Left lobe of liver (tissue), 2 donors: Measurements from ENCODE around the gene SNAP25. TPM values are rescaled to one million over a fixed set of nuclear protein-coding genes. Genes with fewer than 3 reads are reported as not detected.
A peak's percentile ranks its signal among the peaks of the same experiment; 100 is the strongest.

Experiments
- ATAC-seq: fragments of 200-7000 bp; cut with Tn5 transposase; one replicate; pipeline ENCODE4 v1.9.1; 2020; ENCODE audit warnings: mild to moderate bottlenecking, moderate library complexity
- DNase-seq: peaks from one replicate; pipeline ENCODE4 v3.0.0-alpha.2; 2020; ENCODE audit warnings: low spot score
- total RNA-seq: library from RNA; stranded (reverse); gene quantifications from one replicate; pipeline ENCODE4 v1.2.1, GENCODE V29; 2021
- donor health status: DM: no; HTN: no; CAD: no; lungs with moderate emphysema.
- donor health status: DM: no; HTN: yes; CAD: no.

Gene SNAP25
- total RNA-seq, 1 donor from 2014 or later: not detected

DNA sequence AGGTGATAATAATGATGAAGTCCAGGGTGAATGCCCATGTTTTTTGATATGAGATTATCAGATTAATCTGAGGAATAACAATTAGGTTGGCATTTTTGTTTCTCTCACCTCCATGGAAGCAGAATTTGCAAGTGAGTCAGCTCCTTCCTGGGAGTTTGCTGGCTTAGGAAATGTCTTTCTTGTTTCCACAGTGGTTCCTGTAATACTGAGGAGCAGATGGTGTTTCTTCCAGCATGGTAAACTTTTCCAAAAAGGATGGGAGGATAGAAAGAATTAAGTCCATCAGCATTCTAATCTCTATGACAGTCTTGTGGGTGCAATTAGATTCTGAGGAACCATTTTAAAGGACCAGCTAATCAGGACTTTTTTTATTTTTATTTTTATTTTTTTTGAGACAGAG is 40.5 kb downstream of the SNAP25 start:
- no peak for DNase-seq
- no peak for ATAC-seq

- no peak for ATAC-seq
- no peak for DNase-seq
Observed at GRCh38 chr20:10260316-10260715, 41.7 kb downstream of the SNAP25 start.

DNA sequence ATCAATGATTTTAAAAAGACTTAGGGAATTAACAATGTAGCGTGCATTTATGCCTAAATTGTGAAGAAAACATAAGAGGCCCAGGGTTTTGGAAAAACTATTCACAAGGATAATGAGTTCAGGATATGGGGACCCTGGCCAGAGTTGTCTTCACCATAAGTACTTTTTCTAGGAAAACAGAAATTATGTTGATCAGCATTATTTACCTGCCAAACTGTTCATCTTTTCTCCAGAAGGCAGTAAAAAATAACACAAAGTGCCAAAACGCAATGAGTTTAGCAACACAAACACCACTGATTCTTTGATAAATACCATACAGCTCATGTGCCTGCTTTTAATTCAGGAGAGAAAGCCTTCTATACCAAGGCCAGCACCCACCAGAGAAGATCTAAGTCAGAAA is 43.1 kb downstream of the SNAP25 start:
- DNase-seq (no peak), ATAC-seq (no peak)

DNA sequence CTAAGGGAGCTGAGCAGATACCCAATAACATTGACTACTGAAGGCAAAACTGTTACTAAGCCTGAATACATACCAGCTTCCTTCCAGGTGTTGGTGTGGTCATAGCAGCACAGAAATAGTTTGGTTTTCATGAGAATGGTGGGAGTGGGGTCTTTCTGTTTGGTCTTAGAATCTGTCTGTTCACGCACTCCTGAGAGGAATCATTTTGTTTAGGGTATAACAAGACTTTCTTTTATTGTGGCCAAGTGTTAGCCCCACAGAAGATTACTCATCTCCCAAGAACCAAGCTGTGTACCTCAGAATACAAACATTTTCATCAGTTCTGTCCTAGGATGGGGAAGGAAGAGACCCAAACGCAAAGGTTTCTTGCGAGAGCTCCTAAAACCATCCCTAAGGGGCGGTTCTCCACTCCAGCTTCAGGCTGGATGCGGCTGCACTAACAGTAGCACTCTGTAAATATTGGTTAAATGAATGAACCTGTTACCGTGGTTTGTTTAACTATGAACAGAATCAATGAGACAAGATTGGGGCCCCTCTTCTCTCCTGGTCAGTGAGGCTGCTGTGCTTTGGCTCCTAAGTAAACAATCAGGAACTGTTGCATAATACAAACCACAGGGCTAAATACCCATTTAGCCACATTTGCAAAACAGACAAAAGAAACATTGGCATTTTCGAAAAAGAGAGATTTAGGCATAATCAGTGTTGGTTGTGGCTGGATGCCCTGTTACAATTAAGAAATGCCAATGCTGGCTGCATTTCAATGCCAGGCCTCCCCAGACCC is 44.9 kb downstream of the SNAP25 start:
- ATAC-seq (peak; percentile 91), DNase-seq (no peak)

DNA sequence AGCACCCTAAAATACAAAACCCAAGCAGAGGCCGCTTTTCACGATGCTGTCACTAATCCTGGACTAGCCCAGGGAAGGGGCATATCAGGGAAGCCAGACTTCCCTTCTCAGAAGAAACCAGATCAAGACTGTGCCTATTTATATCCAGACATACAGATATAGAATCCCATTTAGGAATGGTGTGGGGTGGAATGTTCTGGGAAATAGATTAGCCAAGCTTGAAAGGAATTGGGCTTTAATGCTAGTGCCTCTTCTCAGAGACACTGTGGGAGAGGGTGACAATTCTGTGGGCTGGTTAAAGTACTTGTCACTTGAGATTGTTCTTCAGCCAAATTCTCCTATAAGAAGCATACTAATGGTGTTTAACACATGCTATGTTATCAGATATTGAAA is 45.5 kb downstream of the SNAP25 start:
- DNase-seq (no peak), ATAC-seq (peak; percentile 51)

- DNase-seq (no peak), ATAC-seq (no peak)
Observed at GRCh38 chr20:10268636-10269035, 50.0 kb downstream of the SNAP25 start.

- ATAC-seq (no peak), DNase-seq (no peak)
Observed at GRCh38 chr20:10270630-10271029, 52.0 kb downstream of the SNAP25 start.

GRCh38 chr20:10271494-10272219 is 53.0 kb downstream of the SNAP25 start:
- ATAC-seq (no peak), DNase-seq (no peak)

GRCh38 chr20:10276878-10277580 is 58.4 kb downstream of the SNAP25 start:
- no peak for DNase-seq
- ATAC-seq: no peak

DNA sequence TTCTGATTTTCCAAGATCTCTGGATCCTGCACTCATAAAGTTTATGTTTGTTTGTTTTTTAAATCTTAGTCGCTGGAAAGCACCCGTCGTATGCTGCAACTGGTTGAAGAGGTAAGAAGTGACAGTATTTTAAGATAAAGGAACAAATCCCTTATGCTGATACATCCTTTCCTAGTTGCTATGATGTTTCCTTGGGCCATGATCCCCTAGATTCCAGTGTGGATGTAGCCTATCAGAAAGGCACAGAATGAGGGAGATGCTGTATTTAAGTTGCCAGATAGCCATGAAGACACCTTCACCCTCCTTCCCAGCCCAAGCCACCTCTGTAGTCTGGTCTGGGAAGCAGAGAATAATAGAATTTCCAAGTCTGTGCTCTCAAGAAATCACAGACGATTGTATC is 59.0 kb downstream of the SNAP25 start:
- ATAC-seq: no peak

DNA sequence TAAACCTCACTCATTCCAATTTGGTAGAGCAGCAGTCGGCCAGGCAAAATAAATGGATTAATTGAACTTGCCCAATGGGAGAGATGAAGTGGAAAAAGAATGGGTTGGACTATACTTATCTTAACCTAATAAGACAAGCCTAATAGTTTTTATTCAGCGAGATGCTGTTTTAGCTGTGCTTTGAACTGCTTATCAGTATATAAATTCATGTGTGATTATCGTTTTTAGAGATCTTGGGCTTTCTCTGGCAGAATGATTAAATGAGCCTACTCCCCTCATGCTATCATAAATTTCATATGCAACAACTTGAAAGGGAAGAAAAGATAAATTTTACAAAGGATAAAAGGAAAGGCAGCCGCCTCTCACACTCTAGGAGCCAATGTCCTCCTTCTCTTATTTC is 59.8 kb downstream of the SNAP25 start:
- no peak for ATAC-seq
- no peak for DNase-seq

More for the DNA sequence above, 59.0 kb downstream of the SNAP25 start:
- DNase-seq: no peak

- DNase-seq (no peak), ATAC-seq (no peak)
Observed at GRCh38 chr20:10280018-10280908, 61.6 kb downstream of the SNAP25 start.

GRCh38 chr20:10281911-10282310 is 63.3 kb downstream of the SNAP25 start:
- DNase-seq: no peak
- ATAC-seq: no peak

DNA sequence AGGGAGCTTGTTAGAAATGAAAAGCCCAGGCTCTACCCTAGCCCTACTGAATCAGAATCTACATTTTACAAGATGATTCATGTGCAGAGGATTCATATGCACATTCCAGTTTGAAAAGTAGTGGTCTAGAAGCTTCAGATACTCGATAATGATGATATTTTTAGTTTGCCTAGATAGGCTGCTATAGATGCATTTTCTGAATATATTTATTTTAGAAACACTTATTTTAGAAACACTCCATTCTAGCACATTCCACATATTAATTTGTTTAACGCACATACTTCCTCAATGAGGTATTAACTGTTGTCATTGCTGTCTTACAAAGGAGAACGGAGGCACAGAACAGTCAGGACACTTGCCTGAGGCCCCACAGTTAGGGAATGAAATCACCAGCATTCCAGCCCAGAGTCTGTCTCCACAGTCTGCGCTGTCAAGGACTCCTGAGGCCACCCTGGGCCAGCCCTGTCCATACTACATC is 64.4 kb downstream of the SNAP25 start:
- no peak for DNase-seq

DNA sequence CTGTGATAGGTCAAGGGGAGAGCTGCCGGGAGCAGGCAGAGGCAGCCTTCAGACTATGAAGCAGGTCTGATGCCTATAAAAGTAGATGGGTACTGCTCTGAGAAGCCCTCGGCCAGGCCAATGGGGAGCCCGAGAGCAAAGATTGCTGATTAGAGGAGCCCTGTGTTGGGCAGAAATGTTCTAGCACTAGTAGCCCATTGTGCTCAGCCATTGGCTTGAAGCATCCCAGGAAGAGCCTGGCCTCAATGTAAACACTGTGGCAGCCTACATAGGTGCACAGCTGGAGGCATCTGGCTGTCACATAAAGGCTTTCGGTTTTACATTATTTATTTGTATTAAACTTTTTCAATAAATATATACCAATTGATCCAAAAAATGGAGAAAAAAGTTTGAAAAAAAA is 67.7 kb downstream of the SNAP25 start:
- no peak for ATAC-seq
- DNase-seq: no peak

More for the DNA sequence above, 64.4 kb downstream of the SNAP25 start:
- no peak for ATAC-seq

GRCh38 chr20:10288421-10288820 is 69.8 kb downstream of the SNAP25 start:
- no peak for DNase-seq
- no peak for ATAC-seq

- DNase-seq (no peak), ATAC-seq (no peak)
Observed at GRCh38 chr20:10288954-10289646, 70.5 kb downstream of the SNAP25 start.

GRCh38 chr20:10291568-10292248 is 73.1 kb downstream of the SNAP25 start:
- DNase-seq: no peak
- no peak for ATAC-seq

DNA sequence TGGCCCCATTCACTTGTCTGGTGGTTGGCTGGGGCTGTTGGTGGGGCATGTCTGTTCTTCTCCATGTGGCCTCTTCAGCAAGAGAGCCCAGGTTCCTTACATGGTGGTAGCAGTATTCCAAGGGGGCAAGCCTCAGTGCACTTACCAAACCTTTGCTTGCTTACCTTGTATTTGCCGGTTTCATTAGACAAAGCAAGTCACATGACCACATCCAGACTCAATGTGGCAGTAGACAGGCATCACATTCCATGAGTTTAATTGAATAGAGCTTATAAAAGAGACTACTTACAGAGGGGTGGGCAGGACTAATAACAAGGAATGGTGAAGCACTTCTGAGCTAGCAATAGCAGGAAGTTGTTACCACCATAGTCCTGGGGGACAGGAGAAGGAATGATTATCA is 78.6 kb downstream of the SNAP25 start:
- ATAC-seq: no peak
- DNase-seq: no peak
